Esophagus muscularis mucosa (tissue), 3 donors: Measurements from ENCODE around the gene APP.

Source experiments
- CTCF ChIP-seq, 3 experiments: fragments of 200-600 bp in 2 of 3; fragments of 450-650 bp in 1 of 3; sonication (generic) in 2 of 3; IDR thresholded peaks; one replicate each; pipeline ENCODE4 v1.5.1; 2017 to 2019; ENCODE audit warnings: antibody characterized with exemption in 3 of 3, mild to moderate bottlenecking in 2 of 3, moderate library complexity in 1 of 3
- POLR2A ChIP-seq: fragments of 450-650 bp; IDR thresholded peaks from one replicate; pipeline ENCODE4 v1.6.1; 2017; ENCODE audit warnings: antibody characterized with exemption, moderate library complexity, mild to moderate bottlenecking, low read depth

GRCh38 chr21:26194811-26195251, 24.3 kb upstream of the APP start:
- TF ChIP-seq POLR2A (no peak), CTCF (IDR thresholded peaks at IDR 0.05) (no peak)
